ENCODE measurements around the gene ZNF335.
A peak's percentile ranks its signal among the peaks of the same experiment; 100 is the strongest.

Gene ZNF335

GRCh38 chr20:45971675-45972499 is at the start of gene ZNF335:
ZNF335 (minus strand) TSS chr20:45972203; CDS start chr20:45971410, 793 bp downstream.
- peak; percentile 90 to 92 (median 90) for DNase-seq (ENCODE audit: low read depth in 3 of 3)

- no peak for DNase-seq (ENCODE audit: low read depth in 3 of 3)
Measured at GRCh38 chr20:46020555-46020954, 48.6 kb upstream of the ZNF335 start.

- DNase-seq (ENCODE audit: low read depth in 3 of 3): no peak
Measured at GRCh38 chr20:46018611-46019010, 46.6 kb upstream of the ZNF335 start.

- no peak for DNase-seq (ENCODE audit: low read depth in 3 of 3)
Measured at GRCh38 chr20:46018112-46018511, 46.1 kb upstream of the ZNF335 start.

GRCh38 chr20:46017272-46017671 is 45.3 kb upstream of the ZNF335 start:
- DNase-seq (ENCODE audit: low read depth in 3 of 3): no peak

- no peak for DNase-seq (ENCODE audit: low read depth in 3 of 3)
Measured at GRCh38 chr20:46014517-46015396, 42.8 kb upstream of the ZNF335 start.

- DNase-seq (ENCODE audit: low read depth in 3 of 3): peak; percentile 39 to 66 (median 47)
Measured at GRCh38 chr20:46013829-46014516, 42.0 kb upstream of the ZNF335 start.

GRCh38 chr20:46013322-46013828 is 41.4 kb upstream of the ZNF335 start:
- DNase-seq (ENCODE audit: low read depth in 3 of 3): no peak

- no peak for DNase-seq (ENCODE audit: low read depth in 3 of 3)
Measured at GRCh38 chr20:46012921-46013320, 40.9 kb upstream of the ZNF335 start.

- peak in 1 of 3 donors; percentile 62 for DNase-seq (ENCODE audit: low read depth in 3 of 3)
Measured at GRCh38 chr20:46011631-46012482, 39.9 kb upstream of the ZNF335 start.

- DNase-seq (ENCODE audit: low read depth in 3 of 3): peak in 1 of 3 donors; percentile 33
Measured at GRCh38 chr20:46010491-46011391, 38.7 kb upstream of the ZNF335 start.

- DNase-seq (ENCODE audit: low read depth in 3 of 3): no peak
Measured at GRCh38 chr20:46009816-46010215, 37.8 kb upstream of the ZNF335 start.

GRCh38 chr20:46007671-46008070 is 35.7 kb upstream of the ZNF335 start:
- no peak for DNase-seq (ENCODE audit: low read depth in 3 of 3)

- DNase-seq (ENCODE audit: low read depth in 3 of 3): no peak
Measured at GRCh38 chr20:46006964-46007363, 35.0 kb upstream of the ZNF335 start.

GRCh38 chr20:46006022-46006705 is 34.2 kb upstream of the ZNF335 start:
- no peak for DNase-seq (ENCODE audit: low read depth in 3 of 3)

- no peak for DNase-seq (ENCODE audit: low read depth in 3 of 3)
Measured at GRCh38 chr20:46004889-46005473, 33.0 kb upstream of the ZNF335 start.

- no peak for DNase-seq (ENCODE audit: low read depth in 3 of 3)
Measured at GRCh38 chr20:46004187-46004586, 32.2 kb upstream of the ZNF335 start.

- DNase-seq (ENCODE audit: low read depth in 3 of 3): no peak
Measured at GRCh38 chr20:46002008-46002407, 30.0 kb upstream of the ZNF335 start.

GRCh38 chr20:46001498-46001897 is 29.5 kb upstream of the ZNF335 start:
- no peak for DNase-seq (ENCODE audit: low read depth in 3 of 3)

Data from stimulated activated CD4-positive, alpha-beta T cell treated with anti-CD3 and anti-CD28 coated beads, TNF-alpha, amount 100 ng/mL, for 48 hours (primary cell).